IMR-90 (cell line): ENCODE data around the gene MAML3. TPM values are rescaled to one million over a fixed set of nuclear protein-coding genes. Genes with fewer than 3 reads are reported as not detected.

ENCODE experiments used
- ATAC-seq: fragments of 200-7000 bp; cut with Tn5 transposase; 2 replicates; pipeline ENCODE4 v1.9.1; 2020; ENCODE audit warnings: low read depth, mild to moderate bottlenecking, moderate library complexity
- BruUV-seq: library from RNA; stranded (reverse); fragments of 400-500 nt; replicated peaks from 2 replicates; lab custom pipeline; 2021; lab: Mats Ljungman, UMichigan
- CTCF ChIA-PET: fragments of 300-600 bp; formaldehyde crosslinking; extraction: SDS; loops from one replicate; lab custom pipeline; 2021; ENCODE audit warnings: antibody characterized with exemption; lab: Yijun Ruan, JAX
- POLR2A ChIA-PET: fragments of 300-600 bp; sonication (Branson Sonifier 250); formaldehyde crosslinking; loops from one replicate; lab custom pipeline; 2022; ENCODE audit warnings: antibody characterized with exemption; ENCODE audit not compliant: unreplicated experiment; lab: Charles Lee
- DNase-seq: peaks from one replicate; pipeline ENCODE4 v3.0.0; 2013
- H2AFZ ChIP-seq: replicated peaks from 2 replicates; pipeline ENCODE3; 2013; ENCODE audit warnings: low read length, mild to moderate bottlenecking; ENCODE audit not compliant: poor library complexity
- H2AK5ac ChIP-seq: 2 replicates; pipeline ENCODE4 v1.6.1; 2013; ENCODE audit warnings: low read depth, low read length, inconsistent platforms
- H2AK9ac ChIP-seq: replicated peaks from 2 replicates; pipeline ENCODE3; 2013; ENCODE audit warnings: mild to moderate bottlenecking, low read depth, low read length, moderate library complexity; ENCODE audit not compliant: poor library complexity
- H2BK120ac ChIP-seq: 2 replicates; pipeline ENCODE4 v1.6.1; 2013; ENCODE audit warnings: low read depth, low read length, inconsistent platforms
- H2BK15ac ChIP-seq: 3 replicates; pipeline ENCODE4 v1.6.1; 2013; ENCODE audit warnings: low read depth, low read length, inconsistent platforms
- H2BK20ac ChIP-seq: 2 replicates; pipeline ENCODE4 v1.6.1; 2013; ENCODE audit warnings: low read depth, mild to moderate bottlenecking, inconsistent platforms, low read length, moderate library complexity
- H2BK5ac ChIP-seq: 2 replicates; pipeline ENCODE4 v1.6.1; 2013; ENCODE audit warnings: mild to moderate bottlenecking, low read depth, low read length, inconsistent platforms; ENCODE audit not compliant: poor library complexity, severe bottlenecking
- H3K14ac ChIP-seq: replicated peaks from 2 replicates; pipeline ENCODE4 v1.6.1; 2013; ENCODE audit warnings: low read depth, low read length, inconsistent platforms
- H3K18ac ChIP-seq: 2 replicates; pipeline ENCODE4 v1.6.1; 2013; ENCODE audit warnings: low read depth, low read length, control low read depth
- H3K23ac ChIP-seq: 2 replicates; pipeline ENCODE4 v1.6.1; 2013; ENCODE audit warnings: low read depth, low read length, inconsistent platforms
- H3K27ac ChIP-seq: 2 replicates; pipeline ENCODE4 v1.5.1; 2013; ENCODE audit warnings: mild to moderate bottlenecking, control low read depth, low read length; ENCODE audit not compliant: insufficient read depth
- H3K27me3 ChIP-seq: 2 replicates; pipeline ENCODE4 v1.6.1; 2013; ENCODE audit warnings: low read length; ENCODE audit not compliant: control insufficient read depth, insufficient read depth
- H3K36me3 ChIP-seq: 2 replicates; pipeline ENCODE4 v1.6.1; 2013; ENCODE audit warnings: low read length, mixed read lengths; ENCODE audit not compliant: control insufficient read depth, insufficient read depth
- H3K4ac ChIP-seq: 2 replicates; pipeline ENCODE4 v1.6.1; 2013; ENCODE audit warnings: low read depth, low read length, inconsistent platforms
- H3K4me1 ChIP-seq: 2 replicates; pipeline ENCODE4 v1.6.1; 2013; ENCODE audit warnings: low read length, mixed read lengths; ENCODE audit not compliant: control insufficient read depth, insufficient read depth
- H3K4me2 ChIP-seq: 2 replicates; pipeline ENCODE4 v1.6.1; 2013; ENCODE audit warnings: low read depth, mild to moderate bottlenecking, control low read depth, low read length, moderate library complexity
- H3K4me3 ChIP-seq: 2 replicates; pipeline ENCODE4 v1.5.1; 2013; ENCODE audit warnings: low read depth, mild to moderate bottlenecking, control low read depth, low read length, moderate library complexity; ENCODE audit not compliant: insufficient read depth
- H3K56ac ChIP-seq: 2 replicates; pipeline ENCODE4 v1.6.1; 2013; ENCODE audit warnings: low read length, inconsistent platforms; ENCODE audit not compliant: insufficient read depth; ENCODE audit errors: extremely low read depth
- H3K79me1 ChIP-seq, 2 experiments: 2 replicates each; pipeline ENCODE4 v1.6.1; 2013; ENCODE audit warnings: low read length in 2 of 2, inconsistent platforms in 1 of 2, low read depth in 1 of 2
- H3K9ac ChIP-seq: 2 replicates; pipeline ENCODE4 v1.6.1; 2013; ENCODE audit warnings: low read depth, low read length, control low read depth
- H3K9me1 ChIP-seq: 2 replicates; pipeline ENCODE4 v1.6.1; 2013; ENCODE audit warnings: low read length, inconsistent platforms; ENCODE audit not compliant: insufficient read depth
- H3K9me3 ChIP-seq: 2 replicates; pipeline ENCODE4 v1.6.1; 2013; ENCODE audit warnings: low read length; ENCODE audit not compliant: control insufficient read depth, insufficient read depth
- H4K20me1 ChIP-seq: 2 replicates; pipeline ENCODE4 v1.6.1; 2013; ENCODE audit warnings: low read length, inconsistent platforms; ENCODE audit not compliant: insufficient read depth
- H4K5ac ChIP-seq: 2 replicates; pipeline ENCODE4 v1.6.1; 2013; ENCODE audit warnings: mild to moderate bottlenecking, low read depth, low read length, control low read depth
- H4K8ac ChIP-seq, 2 experiments: 2 replicates each; pipeline ENCODE4 v1.6.1; 2013; ENCODE audit warnings: low read depth in 2 of 2, low read length in 2 of 2, control low read depth in 1 of 2, inconsistent platforms in 1 of 2
- H4K91ac ChIP-seq: 2 replicates; pipeline ENCODE4 v1.6.1; 2013; ENCODE audit warnings: low read depth, low read length, inconsistent platforms; ENCODE audit not compliant: insufficient read depth
- CHD1 ChIP-seq: IDR thresholded peaks from 2 replicates; pipeline ENCODE4 v1.6.1; 2012; ENCODE audit warnings: low read depth, low read length, improper control_type of control experiment
- MXI1 ChIP-seq: IDR thresholded peaks from 2 replicates; pipeline ENCODE4 v1.6.1; 2012; ENCODE audit warnings: low read depth, mild to moderate bottlenecking, low read length, moderate library complexity, borderline replicate concordance
- NFE2L2 ChIP-seq: fragments of 150-350 bp; IDR thresholded peaks from 2 replicates; pipeline ENCODE4 v1.6.1; 2016; ENCODE audit warnings: low read depth, mild to moderate bottlenecking, low read length
- POLR2A ChIP-seq: IDR thresholded peaks from 2 replicates; pipeline ENCODE4 v1.6.1; 2012; ENCODE audit warnings: mild to moderate bottlenecking, low read depth, low read length
- RAD21 ChIP-seq: IDR thresholded peaks from 2 replicates; pipeline ENCODE4 v1.6.1; 2012; ENCODE audit warnings: low read length, improper control_type of control experiment
- RCOR1 ChIP-seq: IDR thresholded peaks from 2 replicates; pipeline ENCODE4 v1.6.1; 2012; ENCODE audit warnings: mild to moderate bottlenecking, low read length, improper control_type of control experiment; ENCODE audit not compliant: insufficient replicate concordance
- RFX5 ChIP-seq: IDR thresholded peaks from 2 replicates; pipeline ENCODE4 v1.8.0; 2012; ENCODE audit warnings: low read depth, mild to moderate bottlenecking, low read length, moderate library complexity
- SMC3 ChIP-seq: fragments of 150-350 bp; IDR thresholded peaks from 2 replicates; pipeline ENCODE4 v1.6.1; 2016; ENCODE audit warnings: low read depth, mild to moderate bottlenecking, antibody characterized with exemption, low read length, moderate library complexity
- WGBS, 2 experiments: methylation state at CpG; one replicate each; pipeline versions ENCODE4 v1.1.5 to v1.1.7; 2013; ENCODE audit warnings: missing lambda C conversion rate in 2 of 2; ENCODE audit not compliant: insufficient read length in 1 of 2; ENCODE audit errors: extremely low coverage in 2 of 2; 5-methylcytosine and 5-hydroxymethylcytosine counted together
- dilution Hi-C: fragments of 300-500 bp; cut with HindIII; formaldehyde crosslinking; loops from one replicate; pipeline ENCODE4 v1.14.3; 2018; ENCODE audit warnings: low sequenced_read_pairs; ENCODE audit not compliant: unreplicated experiment
- in situ Hi-C: fragments of 300-500 bp; cut with MboI; formaldehyde crosslinking; loops from 3 replicates; pipeline ENCODE4 v1.14.3; 2019; ENCODE audit warnings: low sequenced_read_pairs, inconsistent platforms, mixed read lengths
- intact Hi-C: fragments of 100-400 bp; cut with micrococcal nuclease; formaldehyde crosslinking; loops from 2 replicates; pipeline ENCODE4 v1.10.0; 2022
- polyA plus RNA-seq, 3 experiments: library from polyadenylated mRNA; depleted of rRNA; stranded (reverse); fragments of >200 nt; gene quantifications; 2 replicates each; pipeline ENCODE4 v1.2.3, GENCODE V29; 2012; ENCODE audit warnings: low replicate concordance in 1 of 3
- total RNA-seq: library from RNA; depleted of rRNA; stranded (reverse); fragments of >200 nt; gene quantifications from 2 replicates; pipeline ENCODE4 v1.2.3, GENCODE V29; 2012
- TF ChIP-seq, protein P1 (sequence below): fragments of 150-350 bp; IDR thresholded peaks from 2 replicates; pipeline ENCODE4 v1.6.1; 2017; ENCODE audit warnings: mild to moderate bottlenecking, antibody characterized with exemption, low read length, low read depth
- TF ChIP-seq, protein P2 (sequence below): conservative IDR thresholded peaks from 2 replicates; pipeline ENCODE4 v1.5.1; 2012; ENCODE audit warnings: mild to moderate bottlenecking, low read depth, low read length, improper control_type of control experiment

MAML3 gene
- total and polyA plus RNA-seq, 2 of the 4 experiments (the other 2 are of a cell fraction), result 0.90 to 1.7 TPM

DNA sequence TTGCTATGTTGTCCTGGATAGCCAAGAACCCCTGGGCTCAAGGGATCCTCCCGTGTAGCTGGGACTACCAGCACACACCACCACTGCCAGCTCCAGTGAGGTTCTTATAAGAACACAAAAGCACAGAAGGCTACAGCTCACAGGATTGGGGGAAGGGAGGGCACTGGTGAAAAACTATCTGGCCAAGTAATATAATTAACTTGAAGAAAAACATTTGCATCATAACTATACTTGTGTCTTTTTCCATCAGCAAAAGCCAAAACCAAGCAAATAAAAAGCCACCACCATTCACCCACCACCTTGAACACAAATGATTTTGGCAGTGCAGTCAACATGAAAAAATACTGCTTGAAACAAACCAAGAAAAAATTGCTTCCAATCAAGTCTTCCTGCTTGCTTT lies 188.2 kb downstream of the MAML3 start:
- dilution Hi-C loops (no loop called here), intact Hi-C loops (no loop called here), in situ Hi-C loops (no loop called here)
- H3K79me1 ChIP-seq, result no peaks in the 10 kb centered on the region; a peak in 1 of 4 replicates
- no peak overlapping the region for H3K56ac ChIP-seq
- DNase-seq (no peak), ATAC-seq (no peak)
- no peak overlapping the region for H2BK15ac ChIP-seq
- H3K18ac ChIP-seq, result no peak overlapping the region
- no peak overlapping the region for H2BK120ac ChIP-seq
- no peak overlapping the region for H2BK5ac ChIP-seq
- H3K36me3 ChIP-seq, result no peaks in the 10 kb centered on the region
- no peak overlapping the region for H4K5ac ChIP-seq
- ChIA-PET CTCF (no interaction called here), POLR2A (no interaction called here)
- no peaks in the 10 kb centered on the region for H3K27me3 ChIP-seq
- H3K4me2 ChIP-seq, result no peak overlapping the region
- BruUV-seq, result no TSS peak
- no peak overlapping the region for H2AK9ac ChIP-seq
- TF ChIP-seq RCOR1 (no peak), NFE2L2 (no peak), SMC3 (no peak), POLR2A (no peak), CHD1 (no peak), MXI1 (no peak), RFX5 (no peak), RAD21 (no peak)
- TF ChIP-seq, protein P1, sequence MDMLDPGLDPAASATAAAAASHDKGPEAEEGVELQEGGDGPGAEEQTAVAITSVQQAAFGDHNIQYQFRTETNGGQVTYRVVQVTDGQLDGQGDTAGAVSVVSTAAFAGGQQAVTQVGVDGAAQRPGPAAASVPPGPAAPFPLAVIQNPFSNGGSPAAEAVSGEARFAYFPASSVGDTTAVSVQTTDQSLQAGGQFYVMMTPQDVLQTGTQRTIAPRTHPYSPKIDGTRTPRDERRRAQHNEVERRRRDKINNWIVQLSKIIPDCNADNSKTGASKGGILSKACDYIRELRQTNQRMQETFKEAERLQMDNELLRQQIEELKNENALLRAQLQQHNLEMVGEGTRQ, result no peak
- TF ChIP-seq, protein P2, sequence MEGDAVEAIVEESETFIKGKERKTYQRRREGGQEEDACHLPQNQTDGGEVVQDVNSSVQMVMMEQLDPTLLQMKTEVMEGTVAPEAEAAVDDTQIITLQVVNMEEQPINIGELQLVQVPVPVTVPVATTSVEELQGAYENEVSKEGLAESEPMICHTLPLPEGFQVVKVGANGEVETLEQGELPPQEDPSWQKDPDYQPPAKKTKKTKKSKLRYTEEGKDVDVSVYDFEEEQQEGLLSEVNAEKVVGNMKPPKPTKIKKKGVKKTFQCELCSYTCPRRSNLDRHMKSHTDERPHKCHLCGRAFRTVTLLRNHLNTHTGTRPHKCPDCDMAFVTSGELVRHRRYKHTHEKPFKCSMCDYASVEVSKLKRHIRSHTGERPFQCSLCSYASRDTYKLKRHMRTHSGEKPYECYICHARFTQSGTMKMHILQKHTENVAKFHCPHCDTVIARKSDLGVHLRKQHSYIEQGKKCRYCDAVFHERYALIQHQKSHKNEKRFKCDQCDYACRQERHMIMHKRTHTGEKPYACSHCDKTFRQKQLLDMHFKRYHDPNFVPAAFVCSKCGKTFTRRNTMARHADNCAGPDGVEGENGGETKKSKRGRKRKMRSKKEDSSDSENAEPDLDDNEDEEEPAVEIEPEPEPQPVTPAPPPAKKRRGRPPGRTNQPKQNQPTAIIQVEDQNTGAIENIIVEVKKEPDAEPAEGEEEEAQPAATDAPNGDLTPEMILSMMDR, result no peak
- H3K4me3 ChIP-seq, result no peak overlapping the region
- H4K91ac ChIP-seq, result no peak overlapping the region
- H4K8ac ChIP-seq, result no peak overlapping the region
- no peak overlapping the region for H3K27ac ChIP-seq
- WGBS, 2 experiments, result no CpG with 5 or more reads among the region's 1 CpG
- peaks cover 1% of the 10 kb centered on the region; the same call in 1 of the 2 replicates for H3K4me1 ChIP-seq
- 0 out of 2 replicates have a peak, but pooled peaks cover 3% of the 10 kb centered on the region for H3K9me1 ChIP-seq
- no peak overlapping the region for H3K23ac ChIP-seq
- no peak overlapping the region for H3K9ac ChIP-seq
- H2AK5ac ChIP-seq, result no peak overlapping the region
- H3K9me3 ChIP-seq, result no peaks in the 10 kb centered on the region
- H3K14ac ChIP-seq, result no peak overlapping the region
- H2AFZ ChIP-seq, result no peak overlapping the region
- H3K4ac ChIP-seq, result no peak overlapping the region
- no peaks in the 10 kb centered on the region for H4K20me1 ChIP-seq
- no peak overlapping the region for H2BK20ac ChIP-seq
